Measurements from ENCODE around the gene SH2D2A. TPM values are rescaled to one million over a fixed set of nuclear protein-coding genes. Genes with fewer than 3 reads are reported as not detected.

The SH2D2A gene
- total and polyA plus RNA-seq, 3 donors from 2014 or later: 1.3 to 3.1 TPM; not detected in 1

DNA sequence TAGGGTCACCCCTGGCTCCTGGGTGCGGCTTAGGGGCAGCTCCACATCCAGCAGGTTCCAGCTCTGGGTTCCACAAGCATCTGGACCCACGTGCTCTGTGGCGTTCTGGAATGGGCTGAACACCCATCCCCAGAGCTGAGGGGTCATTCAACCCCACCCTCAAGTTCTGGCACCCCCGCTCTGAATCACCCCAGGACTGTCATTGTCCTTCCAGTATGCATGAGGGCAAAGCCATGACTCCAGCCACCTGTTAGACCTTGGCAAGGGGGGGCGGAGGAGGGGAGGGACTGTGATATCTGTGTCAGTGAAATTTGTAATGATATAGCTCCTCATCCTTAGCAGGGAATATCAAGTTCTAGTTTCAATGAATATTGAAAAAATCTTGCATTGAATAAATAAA, 30.0 kb upstream of the SH2D2A start:
- H3K4me1 ChIP-seq: peaks cover 6% of the 10 kb centered on the region
- H3K9me3 ChIP-seq: no peaks in the 10 kb centered on the region
- H3K27me3 ChIP-seq: no peaks in the 10 kb centered on the region
- TF ChIP-seq, protein P1, sequence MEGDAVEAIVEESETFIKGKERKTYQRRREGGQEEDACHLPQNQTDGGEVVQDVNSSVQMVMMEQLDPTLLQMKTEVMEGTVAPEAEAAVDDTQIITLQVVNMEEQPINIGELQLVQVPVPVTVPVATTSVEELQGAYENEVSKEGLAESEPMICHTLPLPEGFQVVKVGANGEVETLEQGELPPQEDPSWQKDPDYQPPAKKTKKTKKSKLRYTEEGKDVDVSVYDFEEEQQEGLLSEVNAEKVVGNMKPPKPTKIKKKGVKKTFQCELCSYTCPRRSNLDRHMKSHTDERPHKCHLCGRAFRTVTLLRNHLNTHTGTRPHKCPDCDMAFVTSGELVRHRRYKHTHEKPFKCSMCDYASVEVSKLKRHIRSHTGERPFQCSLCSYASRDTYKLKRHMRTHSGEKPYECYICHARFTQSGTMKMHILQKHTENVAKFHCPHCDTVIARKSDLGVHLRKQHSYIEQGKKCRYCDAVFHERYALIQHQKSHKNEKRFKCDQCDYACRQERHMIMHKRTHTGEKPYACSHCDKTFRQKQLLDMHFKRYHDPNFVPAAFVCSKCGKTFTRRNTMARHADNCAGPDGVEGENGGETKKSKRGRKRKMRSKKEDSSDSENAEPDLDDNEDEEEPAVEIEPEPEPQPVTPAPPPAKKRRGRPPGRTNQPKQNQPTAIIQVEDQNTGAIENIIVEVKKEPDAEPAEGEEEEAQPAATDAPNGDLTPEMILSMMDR (IDR thresholded peaks at IDR 0.05): no peak
- no peak for TF ChIP-seq POLR2A (IDR thresholded peaks at IDR 0.05)
- intact Hi-C loops (cut with DNase I; ENCODE audit: low total_unique reads): no loop called here
- no peaks in the 10 kb centered on the region for H3K36me3 ChIP-seq (ENCODE audit: low read depth, missing control alignments)
- H3K27ac ChIP-seq: no peak overlapping the region
- DNase-seq: no peak
- no peak overlapping the region for H3K4me3 ChIP-seq
- WGBS, 2 donors: 89 to 95% methylated on average over 5 of the region's 5 CpGs

DNA sequence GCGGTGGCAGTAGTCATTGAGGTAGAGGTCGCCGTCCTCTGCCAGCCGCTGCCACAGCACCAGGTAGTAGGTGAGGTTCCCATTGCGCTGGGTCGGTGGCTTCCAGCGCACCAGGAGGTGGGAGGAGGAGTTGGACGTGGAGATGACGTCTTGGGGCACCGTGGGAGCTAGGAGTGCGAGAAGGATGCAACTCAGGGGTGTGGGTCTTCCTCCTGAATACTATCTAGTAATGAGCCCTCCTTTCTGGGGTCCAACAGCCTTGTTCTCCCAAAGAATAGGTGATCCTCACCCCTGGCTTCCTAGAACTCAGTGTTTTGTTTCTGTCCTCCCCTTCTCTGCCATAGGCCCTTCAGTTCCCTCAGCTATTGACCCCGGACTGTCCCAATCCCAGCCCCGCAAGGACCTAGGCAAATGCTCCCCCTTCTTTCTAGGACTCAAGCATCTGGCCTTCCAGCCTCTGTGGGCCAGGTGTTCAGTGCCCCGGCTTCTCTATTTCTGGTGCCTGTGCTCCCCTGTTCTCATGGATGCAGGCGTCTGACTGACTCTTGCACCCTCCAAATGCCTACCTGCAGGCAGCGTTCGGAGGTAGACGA, 29.4 kb upstream of the SH2D2A start:
- no peak for DNase-seq
- Histone ChIP-seq H3K4me3 (no peak overlapping the region), H3K36me3 (ENCODE audit: low read depth, missing control alignments) (no peaks in the 10 kb centered on the region), H3K9me3 (no peaks in the 10 kb centered on the region), H3K27me3 (no peaks in the 10 kb centered on the region), H3K27ac (no peak overlapping the region), H3K4me1 (peaks cover 6% of the 10 kb centered on the region)
- WGBS, 2 donors: 57 to 68% methylated on average over 15 to 18 of the region's 18 CpGs
- intact Hi-C loops (cut with DNase I; ENCODE audit: low total_unique reads): no loop called here
- TF ChIP-seq, protein P1 (IDR thresholded peaks at IDR 0.05): no peak
- TF ChIP-seq POLR2A (IDR thresholded peaks at IDR 0.05): no peak

DNA sequence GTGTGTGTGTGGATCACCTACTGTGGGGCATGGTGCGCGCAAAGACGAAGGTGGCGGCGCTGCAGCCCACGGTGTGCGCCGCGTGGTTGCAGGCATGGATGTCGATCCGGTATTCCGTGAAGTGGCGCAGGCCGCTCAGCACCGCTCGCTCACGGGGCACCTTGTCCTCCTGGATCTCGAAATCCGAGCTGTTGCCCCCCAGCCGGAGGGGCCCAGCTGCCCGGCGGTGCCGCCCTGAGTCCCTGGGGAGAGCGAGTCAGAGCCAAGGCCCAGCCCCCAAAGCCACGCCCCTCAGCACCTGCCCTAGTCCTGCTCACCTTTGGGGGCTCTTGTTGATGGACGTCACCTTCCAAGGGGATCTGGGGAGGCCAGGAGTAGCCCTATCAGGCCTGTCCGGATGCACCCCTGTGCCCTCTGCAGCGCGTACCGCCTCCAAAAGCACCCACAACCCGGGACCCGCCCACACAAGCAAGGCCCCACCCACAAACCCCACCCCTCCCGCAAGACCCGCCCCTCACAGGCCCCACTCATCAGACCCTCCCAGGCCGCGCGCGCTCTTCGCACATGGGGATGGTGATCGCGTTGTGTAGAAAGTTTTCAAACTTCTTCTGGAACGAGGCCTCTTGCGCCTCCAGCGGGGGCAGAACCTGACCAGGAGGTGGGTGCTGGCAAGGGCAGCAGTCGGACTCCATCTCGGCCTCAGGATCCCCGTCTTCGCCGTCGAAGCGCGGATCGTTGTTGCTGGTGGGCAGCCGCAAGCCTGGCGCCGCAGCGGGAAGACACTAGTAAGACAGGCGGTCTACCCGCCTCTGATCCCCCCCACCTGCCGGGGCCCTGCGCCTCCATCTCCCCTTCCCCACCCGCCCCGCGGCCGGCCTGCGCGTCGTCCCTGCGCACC, 28.7 kb upstream of the SH2D2A start:
- WGBS, 2 donors: 19 to 42% methylated on average over 20 to 69 of the region's 69 CpGs
- no peaks in the 10 kb centered on the region for H3K36me3 ChIP-seq (ENCODE audit: low read depth, missing control alignments)
- no peaks in the 10 kb centered on the region for H3K9me3 ChIP-seq
- DNase-seq: no peak
- TF ChIP-seq, protein P1 (IDR thresholded peaks at IDR 0.05): no peak
- no peak for TF ChIP-seq POLR2A (IDR thresholded peaks at IDR 0.05)
- H3K27me3 ChIP-seq: no peaks in the 10 kb centered on the region
- no peak overlapping the region for H3K27ac ChIP-seq
- H3K4me3 ChIP-seq: no peak overlapping the region
- peaks cover 6% of the 10 kb centered on the region for H3K4me1 ChIP-seq
- intact Hi-C loops (cut with DNase I; ENCODE audit: low total_unique reads): no loop called here

DNA sequence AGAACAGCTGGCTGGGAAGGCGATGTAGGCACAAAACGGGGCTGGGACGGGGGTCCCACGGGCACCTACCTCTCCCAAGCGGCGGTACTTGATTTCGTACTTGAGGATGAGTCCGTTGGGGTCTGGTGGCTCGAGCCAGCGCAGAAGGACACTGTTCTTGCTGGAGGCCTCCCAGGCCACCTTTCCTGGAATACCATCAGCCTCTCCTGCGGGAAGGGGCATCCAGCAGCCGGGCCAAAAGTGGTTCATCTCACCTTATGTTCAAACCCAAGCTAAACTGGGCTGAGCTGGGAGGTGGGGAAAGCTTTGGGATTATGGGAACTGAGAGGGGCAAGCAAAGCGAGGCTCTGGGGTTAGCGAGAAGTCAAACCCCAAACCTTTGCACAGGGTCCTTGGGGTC, 28.0 kb upstream of the SH2D2A start:
- Histone ChIP-seq H3K4me1 (peaks cover 6% of the 10 kb centered on the region), H3K36me3 (ENCODE audit: low read depth, missing control alignments) (no peaks in the 10 kb centered on the region), H3K27me3 (no peaks in the 10 kb centered on the region), H3K4me3 (no peak overlapping the region), H3K9me3 (no peaks in the 10 kb centered on the region), H3K27ac (no peak overlapping the region)
- intact Hi-C loops (cut with DNase I; ENCODE audit: low total_unique reads): no loop called here
- WGBS, 2 donors: 25 to 59% methylated on average over 11 to 14 of the region's 14 CpGs
- TF ChIP-seq POLR2A (IDR thresholded peaks at IDR 0.05): no peak
- TF ChIP-seq, protein P1 (IDR thresholded peaks at IDR 0.05): no peak
- DNase-seq: no peak
